IPS DF 19.7 (cell line): ENCODE results near the gene POMGNT2.
A peak's percentile ranks its signal among the peaks of the same experiment; 100 is the strongest.

Experiments used
- DNase-seq: peaks from one replicate; pipeline ENCODE4 v3.0.0-alpha.2; 2013; ENCODE audit warnings: low read depth, low spot score

Gene POMGNT2

DNA sequence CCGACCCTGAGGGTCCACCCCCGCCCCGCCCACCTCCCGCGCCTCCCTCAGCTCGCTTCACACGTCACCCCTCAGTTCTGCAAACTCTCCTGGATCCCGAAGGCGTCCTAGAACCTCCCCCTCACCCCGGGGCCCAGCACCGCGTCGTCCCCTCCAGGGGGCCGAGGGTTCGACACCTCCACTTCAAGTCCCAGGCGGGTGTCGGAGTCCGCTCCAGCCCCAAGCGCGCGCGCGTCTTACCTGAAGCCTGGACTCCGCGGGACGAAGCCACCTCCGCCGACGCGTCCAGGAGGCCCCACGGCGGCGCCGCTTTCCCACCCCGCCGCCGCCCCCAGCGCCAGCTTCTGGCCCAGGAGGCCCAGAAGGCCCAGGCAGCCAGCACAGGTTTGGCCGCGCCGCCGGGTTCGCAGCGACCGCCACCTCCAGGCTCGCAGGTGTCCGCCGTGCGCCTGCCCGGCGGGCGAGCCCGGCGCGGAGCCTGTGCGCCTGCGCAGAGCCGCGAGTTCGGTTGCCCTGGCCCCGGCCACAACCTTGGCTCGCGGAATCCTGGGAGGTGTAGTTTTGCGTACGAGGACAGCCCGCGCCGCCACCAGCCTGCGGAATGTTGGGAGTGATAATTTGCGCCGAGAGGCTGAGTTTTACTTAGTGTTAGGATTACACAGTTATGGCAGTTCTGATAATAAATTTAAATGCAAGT lies at the start of gene POMGNT2:
TSS of gene POMGNT2 (minus strand) at position 484 of the 697 bp plus-strand sequence. CDS start 24,648 bp downstream, outside the sequence.
- peak; percentile 12 for DNase-seq

DNA sequence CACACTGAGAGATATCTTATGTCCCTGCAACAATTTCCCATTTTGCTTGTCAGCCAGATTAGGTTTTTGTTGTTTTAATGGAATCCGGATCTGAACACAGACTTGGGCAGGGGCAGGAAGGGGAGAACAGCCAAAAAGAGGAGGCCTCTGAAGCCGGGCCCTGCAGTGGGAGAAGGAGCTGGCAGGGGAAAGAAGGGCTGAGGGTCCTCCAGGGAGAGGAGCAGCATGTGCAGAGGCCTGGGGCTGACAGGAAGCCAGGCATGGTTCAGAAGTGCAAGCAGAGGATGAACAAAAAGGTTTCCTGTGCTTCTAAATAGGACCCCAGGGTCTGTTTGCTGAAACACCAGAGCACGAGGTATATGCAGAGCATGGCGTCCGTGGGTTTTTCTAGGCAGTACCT lies 49.1 kb upstream of the POMGNT2 start:
- DNase-seq, result no peak

DNA sequence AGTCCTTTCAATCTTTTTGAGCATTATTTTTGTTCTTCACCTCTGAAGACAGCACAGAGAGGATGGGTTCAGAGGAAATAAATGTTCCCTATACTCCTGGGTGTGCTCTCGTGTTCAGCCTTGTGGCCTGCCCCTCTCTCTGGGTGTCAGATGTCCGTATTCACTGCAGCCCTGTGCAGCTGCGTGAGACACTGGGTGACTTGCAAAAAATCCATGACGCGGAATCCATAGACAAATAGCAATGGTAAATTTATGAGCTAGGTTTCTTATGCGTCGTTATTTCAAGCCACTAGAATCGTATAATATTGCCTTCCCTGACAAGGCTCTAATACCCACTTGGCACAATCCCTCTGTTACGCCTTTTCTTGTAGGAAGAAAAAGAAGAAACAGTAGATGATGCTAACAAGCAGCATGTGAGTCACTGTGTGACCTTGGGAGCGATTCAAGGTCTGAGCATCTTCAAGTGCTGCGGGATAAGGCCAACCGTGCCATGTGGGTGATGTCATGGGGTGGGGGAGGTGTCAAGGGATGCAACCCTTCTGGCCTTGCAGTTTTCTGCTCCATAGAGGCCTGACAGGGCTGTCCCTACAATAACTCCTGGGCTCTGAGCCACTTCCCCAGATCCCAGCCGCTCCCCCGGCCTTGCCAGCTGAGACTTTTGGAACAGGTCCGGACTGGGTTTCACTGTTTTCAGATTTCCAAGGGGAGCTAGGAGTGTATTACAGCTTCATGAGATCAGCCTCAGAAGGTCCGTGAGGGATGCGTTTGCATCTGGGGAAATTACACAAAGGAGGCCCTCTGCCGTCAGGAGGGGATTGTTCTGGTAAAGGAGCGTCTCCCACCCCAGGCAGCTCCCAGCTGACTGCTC lies 47.6 kb upstream of the POMGNT2 start:
- no peak for DNase-seq

DNA sequence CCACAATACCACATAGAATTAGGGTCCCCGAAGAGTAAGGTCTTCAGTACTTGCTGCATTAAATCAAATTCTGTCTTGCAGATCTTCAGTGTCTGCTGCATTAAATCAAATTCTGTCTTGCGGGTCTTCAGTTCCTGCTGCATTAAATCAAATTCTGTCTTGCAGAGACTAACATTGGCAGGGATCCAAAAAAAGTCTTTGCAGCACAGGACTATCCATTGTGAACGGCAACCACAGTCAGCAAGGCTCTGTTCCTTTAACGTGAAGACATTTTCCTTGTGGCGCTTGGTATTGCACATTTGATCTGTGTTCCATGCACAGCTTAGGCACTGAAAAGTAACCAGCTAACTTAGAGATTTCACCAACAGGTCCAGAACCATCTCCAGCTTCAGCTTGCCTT lies 46.8 kb upstream of the POMGNT2 start:
- DNase-seq, result no peak

DNA sequence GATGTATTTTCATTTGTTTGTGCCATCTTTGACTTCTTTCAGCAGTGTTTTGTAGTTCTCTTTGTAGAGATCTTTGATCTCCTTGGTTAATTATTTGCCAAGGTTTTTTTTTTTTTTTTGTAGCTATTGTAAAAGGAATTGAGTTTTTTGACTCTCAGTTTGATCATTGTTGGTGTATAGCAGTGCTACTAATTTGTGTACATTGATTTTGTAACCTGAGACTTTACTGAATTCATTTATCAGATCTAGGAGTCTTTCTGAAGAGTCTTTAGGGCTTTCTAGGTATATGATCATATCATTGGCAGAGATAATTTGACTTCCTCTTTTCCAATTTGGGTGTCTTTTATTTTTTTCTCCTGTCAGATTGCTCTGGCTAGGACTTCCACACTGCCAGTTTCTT lies 42.2 kb upstream of the POMGNT2 start:
- DNase-seq, result no peak

DNA sequence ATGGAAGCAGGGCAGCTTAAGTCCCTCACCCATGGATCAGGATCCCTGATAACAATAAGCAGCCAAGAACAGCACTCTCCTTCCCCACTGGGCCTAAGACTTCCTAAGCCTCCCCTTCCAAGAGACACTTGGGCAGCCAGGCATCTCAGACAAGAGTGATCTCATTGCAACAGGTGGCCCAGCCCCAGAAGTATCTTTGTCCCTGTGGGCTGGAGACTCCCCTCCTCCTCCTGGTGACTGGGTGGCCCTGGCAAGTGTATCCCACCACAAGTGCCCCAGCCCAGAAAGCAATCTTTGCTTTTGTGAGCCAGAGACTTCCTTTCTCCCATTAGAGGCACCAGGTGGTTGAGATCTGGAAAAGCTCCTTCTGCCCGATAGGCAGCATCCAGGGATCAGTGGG lies 40.7 kb upstream of the POMGNT2 start:
- DNase-seq, result no peak

DNA sequence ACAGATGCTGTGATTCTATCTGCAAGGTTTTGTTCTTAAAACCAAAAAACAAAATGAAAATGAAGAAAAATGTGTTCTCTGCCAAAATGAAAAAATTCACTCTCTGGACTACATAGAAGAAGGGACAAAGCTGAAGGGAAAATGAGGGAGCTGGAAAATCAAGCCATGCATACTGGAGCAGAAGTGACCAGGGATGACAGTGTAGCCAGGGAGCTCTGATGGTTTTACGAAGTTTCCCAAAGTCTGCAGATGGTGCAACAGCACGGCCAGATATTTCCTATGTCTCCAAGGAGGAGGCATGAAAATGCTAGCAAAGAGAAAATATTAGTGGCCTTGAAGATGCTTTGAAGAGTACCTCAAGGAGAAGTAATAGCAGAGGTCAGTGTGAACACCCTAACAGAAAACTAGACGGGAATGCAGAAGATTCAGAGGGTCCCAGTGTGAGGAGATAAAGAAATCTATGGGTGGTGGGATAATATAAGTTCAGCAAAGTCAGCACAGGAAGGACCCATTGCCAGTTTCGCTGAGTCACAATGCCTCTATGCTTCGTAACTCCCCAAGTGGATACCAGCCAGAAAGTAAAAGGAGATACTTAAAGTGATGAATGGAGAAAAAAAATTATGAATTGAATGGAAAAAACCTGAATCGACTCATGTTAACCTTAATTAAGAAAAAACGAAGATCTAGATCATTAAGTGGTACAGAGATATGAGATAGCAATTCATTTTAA lies 39.0 kb upstream of the POMGNT2 start:
- no peak for DNase-seq

DNA sequence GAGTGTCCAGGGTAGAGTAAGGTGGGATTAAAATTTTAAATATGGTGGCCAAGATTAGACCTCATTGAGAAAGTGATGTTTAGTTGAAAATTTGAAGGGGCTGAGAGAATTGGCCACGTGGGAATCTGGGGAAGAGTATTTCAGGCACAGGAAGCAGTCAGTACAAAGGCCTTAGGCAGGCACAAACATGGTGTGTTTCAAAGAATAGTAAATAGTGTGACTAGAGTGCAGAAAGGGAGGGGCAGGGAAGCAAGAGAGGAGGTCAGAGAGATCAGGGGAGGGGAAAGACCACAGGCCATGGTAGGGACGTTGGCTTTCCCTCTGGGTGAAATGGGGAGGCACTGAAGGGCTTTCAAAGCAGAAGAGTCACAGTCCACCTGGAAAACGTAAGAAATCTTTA lies 36.6 kb upstream of the POMGNT2 start:
- no peak for DNase-seq

DNA sequence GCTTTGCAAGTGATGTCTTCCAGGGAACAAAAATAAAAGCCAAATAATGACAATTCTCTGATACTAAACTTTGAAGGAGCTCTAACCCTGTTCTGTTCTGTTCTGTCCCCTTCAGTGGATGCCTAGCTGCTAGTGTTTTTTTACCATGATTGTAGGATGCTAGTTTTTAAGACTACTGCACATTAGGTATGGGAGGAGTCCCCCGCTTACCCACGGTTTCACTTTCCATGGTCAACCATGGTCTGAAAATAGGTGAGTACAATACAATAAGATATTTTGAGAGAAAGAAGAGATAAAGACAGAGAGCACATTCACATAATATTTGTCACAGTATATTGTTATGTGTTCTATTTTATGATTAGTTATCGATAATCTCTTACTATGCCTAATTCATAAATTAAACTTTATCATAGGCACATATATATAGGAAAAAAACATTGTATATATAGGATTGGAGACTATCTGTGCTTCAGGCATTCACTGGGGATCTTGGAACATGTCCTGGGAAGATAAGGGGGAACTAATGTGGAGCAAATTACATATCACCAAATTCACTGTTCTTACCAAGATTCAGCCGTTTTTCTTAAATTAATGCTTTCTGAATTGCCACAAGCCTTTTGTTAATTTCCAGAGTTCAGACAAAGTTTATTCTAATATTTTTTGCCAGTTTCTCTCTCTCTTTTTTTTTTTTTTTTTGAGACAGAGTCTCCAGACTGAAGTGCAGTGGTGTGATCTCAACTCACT lies 32.8 kb upstream of the POMGNT2 start:
- no peak for DNase-seq

DNA sequence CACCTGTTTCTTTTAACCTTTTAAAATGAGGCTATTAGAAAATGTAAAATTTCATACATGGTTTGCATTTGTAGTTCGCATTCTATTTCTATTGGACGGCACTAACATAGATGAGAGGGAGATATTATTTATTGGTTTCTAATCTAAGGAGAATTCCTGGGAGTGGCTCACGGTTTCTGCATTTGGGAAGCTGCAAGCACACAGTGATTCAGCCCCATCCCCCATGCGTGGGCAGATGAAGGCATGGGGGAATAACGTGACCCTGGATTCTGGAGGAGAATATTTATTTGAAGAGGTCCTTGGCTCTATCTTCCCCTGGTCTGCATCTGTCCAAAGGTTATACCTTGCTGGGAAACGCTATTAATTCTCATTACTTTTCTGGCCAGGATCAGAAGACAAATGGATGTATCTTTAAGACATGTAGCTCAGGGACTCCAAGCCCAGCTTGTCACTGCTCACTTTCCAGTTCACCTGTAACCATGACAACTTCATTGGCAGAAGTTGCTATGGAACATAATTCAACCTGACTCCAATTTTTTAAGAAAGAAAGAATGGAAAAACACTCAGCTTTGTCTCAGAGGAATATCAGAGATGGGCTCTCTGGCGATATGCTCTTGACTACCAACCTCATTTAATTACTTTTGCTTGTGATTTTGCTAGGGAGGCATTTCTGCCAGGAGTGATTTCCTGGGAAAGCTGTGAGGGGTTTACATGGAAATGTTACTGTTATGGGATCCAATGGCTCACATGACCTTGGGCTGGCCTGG lies 27.2 kb upstream of the POMGNT2 start:
- DNase-seq, result no peak

DNA sequence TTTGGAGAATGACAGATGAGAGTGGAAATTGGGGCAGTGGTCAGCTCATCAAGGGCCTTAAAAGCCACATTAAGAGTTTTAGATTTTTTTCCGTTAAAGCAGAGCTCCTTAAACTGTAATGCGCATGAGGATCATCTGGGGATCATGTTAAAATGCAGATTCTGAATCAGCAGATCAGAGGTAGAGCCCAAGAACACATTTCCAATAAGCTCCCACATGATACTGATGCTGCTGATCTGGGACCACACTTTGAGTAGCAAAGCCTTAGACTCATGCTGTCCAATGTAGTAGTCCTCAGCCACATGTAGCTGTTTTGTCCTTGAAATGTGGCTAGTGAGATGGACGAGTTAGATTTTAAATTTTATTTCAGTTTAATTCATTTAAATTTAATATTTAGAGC lies 26.3 kb upstream of the POMGNT2 start:
- DNase-seq, result no peak

DNA sequence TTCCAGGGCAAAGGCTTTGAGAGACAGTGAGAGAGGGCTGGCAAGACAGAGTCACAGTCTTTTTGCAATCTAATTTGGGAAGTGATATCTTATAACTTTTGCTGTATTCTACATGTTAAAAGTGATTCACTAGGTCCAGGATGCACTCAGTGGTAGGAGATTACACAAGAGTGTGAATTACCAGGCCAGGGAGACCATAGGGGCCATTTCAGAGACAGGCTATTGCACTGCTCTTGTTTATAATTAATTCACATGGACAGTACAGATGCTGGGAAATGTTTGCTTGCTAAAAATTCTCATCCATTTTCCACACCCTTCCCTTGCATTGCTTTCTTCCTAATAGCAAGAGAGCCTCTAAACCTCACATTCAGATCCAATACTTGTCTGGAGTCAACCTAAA lies 22.6 kb upstream of the POMGNT2 start:
- DNase-seq, result no peak

DNA sequence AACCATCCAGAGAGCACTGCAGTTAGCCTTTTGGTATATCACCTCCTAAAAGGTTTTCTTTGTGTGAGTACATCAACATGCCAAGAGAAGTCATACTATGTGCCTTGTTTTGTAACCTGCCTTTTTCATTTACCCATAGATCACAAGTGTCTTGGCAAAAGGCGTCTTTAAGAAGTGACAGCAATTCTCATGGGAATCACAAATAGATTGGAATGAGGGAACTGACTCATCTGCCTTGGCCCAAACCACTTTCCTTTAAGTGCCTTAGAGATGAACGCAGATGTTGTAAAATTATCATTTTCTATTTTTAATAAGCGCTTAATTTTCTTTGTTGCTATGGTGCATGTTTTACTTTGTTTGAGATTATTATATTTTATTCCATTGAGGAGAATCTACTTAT lies 20.7 kb upstream of the POMGNT2 start:
- DNase-seq, result no peak

DNA sequence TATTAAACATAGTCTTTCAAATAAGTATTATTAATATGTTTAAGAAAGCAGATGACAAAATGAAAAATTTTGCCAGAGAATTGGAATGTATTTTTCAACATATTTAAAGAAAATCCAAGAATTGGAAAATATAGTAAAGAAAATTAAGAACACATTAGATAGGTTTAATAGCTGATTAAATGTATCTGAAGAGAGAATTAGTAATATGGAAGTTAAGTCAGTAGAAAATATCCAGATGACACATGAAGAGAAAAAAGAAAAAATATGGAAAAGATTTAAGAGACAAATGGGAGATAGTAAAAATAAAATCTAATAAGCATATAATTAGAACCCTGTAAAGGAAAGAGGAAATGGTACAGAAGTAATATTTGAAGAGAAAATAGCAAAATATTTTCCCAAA lies 18.0 kb upstream of the POMGNT2 start:
- no peak for DNase-seq

DNA sequence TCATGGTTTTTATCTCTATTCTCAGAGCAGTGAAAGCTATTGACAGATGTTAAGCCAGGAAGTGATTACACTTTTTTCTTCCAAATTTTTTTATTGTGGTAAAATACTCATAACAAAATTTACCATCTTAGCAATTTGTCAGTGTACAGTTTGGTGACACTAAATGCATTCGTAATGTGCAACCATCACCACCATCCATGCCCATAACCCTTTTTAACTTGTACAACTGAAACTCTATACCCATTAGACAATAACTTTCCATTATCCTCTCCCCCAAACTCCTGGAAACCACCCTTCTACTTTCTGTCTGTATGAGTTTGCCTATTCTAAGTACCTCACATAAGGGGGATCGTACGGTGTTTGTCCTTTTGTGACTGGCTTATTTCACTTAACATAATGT lies 15.1 kb upstream of the POMGNT2 start:
- DNase-seq, result no peak

DNA sequence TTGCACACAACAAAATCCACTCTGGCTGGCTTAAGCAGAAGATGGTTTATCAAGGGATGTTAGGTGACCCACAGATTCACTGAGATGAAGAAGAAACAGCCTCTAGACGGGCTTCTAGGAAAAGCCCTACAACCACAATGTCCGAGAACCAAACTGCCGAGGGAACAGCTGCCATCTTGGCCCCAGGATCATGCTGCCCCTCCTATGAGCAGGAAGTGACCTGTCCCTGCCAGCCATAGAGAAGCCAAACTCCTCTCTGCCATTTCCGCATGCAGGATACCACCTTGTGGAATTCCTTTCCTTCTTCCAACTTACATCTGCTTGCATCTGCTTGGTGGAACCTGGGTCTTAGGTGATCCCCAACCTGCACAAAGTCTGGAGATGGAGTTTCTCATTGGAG lies 11.4 kb upstream of the POMGNT2 start:
- no peak for DNase-seq

DNA sequence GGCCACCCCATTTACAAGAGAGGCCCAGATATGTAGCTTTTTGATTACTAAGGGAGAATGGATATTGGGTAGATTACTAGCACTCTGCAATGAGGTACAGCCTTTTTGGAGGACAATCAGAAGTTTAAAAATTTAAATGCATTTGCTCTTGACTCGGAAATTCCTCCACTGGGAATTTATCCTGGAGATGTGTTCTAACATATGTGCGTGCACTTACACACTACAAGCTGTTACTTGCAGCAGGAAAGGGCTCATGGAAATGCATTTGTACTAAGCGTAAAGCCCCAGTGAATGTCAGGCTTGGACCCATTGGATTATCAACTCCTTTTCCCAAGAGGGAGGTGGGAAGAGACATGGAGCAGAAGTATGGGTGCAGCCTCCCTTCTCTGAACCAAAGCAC lies 7.8 kb upstream of the POMGNT2 start:
- DNase-seq, result no peak

DNA sequence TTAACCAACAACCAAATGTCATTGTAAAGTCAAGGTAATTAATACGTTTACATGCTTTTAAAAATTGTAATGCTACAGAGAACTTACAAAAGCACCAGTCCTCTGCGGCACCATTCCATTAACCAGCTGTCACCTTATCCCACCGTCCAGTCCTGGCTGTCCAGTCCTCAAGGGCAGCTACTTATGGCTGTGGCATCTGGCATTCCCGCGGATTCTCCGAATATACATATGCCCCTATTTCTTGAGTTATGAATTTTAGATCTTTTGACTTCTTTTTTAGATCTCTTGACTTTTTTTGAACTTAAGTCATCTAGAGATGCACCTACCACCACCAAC lies 382 bp upstream of the POMGNT2 start:
- no peak for DNase-seq

DNA sequence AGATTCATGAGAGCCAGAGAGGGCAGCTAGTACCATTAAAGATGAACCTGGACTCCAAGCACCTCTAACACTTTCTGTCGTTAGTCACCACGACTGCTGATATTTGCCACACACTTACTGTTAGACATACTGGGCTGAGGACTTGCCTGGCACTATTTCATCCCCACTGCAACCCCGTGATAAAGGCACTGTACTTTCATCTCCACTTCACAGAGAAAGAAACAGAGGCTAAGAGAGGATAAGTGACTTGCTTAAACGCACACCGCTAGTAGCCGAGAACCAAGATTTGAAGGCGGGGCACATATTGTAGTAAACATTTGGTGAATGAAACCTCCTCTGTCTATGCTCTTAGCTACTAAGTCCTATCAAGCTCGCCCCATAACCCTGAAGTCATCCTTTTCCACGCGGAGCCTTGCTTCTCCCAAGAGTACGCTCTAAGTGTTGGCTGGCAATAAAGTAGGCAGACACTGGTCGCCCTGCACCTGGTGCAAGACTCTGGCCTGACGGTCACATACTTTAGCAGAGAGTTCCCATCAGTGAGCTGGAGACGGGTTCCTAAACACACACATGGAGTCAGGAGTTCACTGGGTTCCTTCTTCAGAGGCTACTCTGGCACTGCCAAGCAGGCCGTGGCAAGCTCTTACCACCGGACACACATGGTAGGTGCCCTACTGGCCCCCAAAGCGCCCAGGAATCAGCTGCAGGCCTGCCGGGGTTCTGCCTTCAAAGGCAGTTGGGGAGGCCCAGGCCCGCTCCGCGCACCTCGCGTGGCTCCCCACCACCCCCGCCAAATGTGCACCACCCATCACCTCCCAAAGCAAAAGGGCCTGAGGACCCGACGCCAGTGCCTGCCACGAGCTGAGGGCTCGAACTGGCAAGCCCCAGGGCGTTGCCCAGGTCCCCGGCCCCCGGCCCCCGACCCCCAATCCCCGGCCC lies 951 bp downstream of the POMGNT2 start:
- no peak for DNase-seq

DNA sequence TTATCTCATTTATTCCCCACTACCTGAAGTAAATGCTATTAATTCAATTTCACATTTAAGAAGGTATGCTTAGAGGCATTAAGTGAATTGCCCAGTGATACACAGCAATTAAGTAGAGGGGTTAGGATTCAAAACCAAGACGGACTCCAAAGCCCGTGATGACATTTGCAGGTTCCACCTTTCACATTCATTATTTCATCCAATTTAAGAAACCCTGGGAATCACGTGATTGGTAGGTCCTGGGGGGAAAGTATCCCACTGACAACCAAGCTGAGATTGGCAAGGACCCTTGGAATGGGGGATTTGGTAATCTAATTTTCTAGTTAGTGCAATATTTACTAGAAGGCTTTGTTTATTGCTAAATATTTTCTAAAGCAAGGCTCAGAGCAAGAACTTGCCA lies 1.8 kb downstream of the POMGNT2 start:
- no peak for DNase-seq
